ENCODE results near the gene LRRC1.

The LRRC1 gene

DNA sequence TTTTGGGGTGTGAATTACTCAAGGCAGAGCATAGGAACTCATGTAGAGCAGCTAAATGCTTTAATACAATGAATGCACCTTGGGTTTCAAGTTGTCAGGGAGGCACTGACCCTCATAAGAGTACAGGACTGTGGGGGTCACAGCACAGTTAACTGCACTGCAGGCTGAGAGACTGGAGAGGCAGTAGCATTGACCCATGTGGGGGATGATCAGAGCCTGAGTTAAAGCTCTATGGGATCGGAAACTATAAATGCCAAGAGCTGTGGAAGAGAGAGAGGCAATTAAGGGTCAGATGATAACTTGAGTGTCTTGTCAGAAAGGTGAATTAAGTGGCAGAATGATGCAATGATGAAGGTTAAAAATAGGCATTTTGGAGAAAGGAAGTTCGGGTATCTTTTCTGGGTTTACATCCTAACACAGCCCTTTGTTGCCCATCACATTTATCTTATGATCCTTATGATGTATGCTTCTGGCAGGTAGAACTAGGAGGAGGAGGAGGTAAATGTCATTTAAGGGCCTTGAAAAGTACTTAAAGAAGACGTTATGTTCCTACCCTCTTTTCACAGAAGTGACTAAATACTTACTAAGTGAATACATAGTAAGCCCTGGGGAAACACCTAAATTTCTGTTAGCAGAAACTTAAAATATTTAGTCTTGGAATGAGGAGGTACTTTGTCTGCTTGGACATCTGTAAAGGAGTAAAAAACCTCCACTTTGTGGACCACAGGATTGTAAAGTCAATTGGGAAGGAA, 24.2 kb downstream of the LRRC1 start:
- DNase-seq: no peak

GRCh38 chr6:53822401-53823125, 27.8 kb downstream of the LRRC1 start:
- no peak for DNase-seq

DNA sequence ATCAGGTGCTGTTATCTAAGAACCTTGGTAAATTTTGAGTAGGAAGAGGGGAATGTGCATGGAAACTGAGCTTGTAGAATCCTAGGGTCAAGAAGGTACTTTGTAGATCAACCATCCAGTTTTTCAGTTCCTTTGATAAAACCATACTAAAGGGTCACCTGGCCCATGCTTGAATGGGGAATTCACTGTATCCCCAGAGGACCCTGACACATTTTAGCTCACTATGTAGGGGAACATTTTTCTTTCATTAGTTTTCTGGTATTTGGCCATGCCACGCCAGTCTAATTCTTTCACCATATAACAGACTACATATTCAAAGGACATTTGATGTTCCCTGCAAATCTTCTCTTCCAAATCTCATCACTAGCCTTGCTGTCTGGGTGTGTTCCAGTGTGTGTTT, 29.9 kb downstream of the LRRC1 start:
- no peak for DNase-seq

DNA sequence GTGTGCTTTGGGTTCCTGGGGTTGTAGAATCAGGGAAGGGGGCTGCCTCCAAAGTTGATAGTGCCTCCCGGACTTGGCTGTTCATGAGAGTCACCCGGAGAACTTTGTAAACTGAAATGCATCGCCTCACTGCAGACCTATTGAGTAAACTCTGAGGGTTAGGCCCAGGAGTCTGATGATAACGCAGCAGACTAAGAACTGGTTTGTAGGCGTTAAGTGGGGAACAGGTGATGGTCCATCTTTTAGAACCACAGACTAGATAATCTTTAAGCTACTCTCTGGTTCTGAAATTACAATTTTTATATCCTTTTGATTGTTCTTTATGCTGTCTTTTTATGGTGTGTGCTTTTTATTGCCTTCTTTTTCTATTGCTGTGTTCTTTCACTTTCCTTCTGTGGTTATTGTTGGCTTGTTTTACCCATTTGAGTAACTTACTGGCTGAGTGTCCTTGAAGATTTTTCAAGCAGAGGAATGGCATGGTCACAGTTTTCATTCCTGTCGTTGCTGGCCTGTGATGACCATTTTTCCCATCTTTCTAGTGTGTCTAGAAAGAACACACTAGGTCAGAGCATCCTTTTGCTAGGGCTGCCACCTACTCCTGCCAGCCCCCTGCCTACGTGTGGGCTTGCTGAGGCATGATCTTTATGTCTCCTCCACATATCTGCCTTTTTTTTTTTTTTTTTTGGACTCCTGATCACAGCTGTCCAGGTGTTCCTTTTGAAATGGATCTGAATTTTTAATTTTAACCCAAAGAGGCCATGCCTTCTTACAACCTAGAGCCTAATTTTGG, 30.9 kb downstream of the LRRC1 start:
- DNase-seq: no peak

DNA sequence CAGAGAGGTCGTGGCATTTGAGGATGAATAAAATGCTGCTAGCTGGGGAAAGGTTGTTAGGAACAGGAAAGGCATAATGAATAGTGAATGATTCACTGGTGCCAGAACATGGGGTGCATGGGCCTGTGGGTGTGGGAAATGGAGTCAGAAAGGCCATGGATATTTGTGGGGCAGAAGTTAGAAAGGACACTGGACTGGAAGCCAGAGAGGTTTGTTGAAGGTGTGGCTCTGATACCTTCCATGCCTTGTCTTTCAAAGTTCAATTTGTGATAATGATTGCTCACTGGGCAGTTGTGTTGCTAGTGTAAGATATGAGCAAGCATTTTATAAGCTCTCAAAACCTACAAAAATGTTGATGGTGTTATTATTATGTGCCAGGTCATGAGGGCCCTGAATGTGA, 32.7 kb downstream of the LRRC1 start:
- no peak for DNase-seq

GRCh38 chr6:53828215-53828614, 33.4 kb downstream of the LRRC1 start:
- no peak for DNase-seq

DNA sequence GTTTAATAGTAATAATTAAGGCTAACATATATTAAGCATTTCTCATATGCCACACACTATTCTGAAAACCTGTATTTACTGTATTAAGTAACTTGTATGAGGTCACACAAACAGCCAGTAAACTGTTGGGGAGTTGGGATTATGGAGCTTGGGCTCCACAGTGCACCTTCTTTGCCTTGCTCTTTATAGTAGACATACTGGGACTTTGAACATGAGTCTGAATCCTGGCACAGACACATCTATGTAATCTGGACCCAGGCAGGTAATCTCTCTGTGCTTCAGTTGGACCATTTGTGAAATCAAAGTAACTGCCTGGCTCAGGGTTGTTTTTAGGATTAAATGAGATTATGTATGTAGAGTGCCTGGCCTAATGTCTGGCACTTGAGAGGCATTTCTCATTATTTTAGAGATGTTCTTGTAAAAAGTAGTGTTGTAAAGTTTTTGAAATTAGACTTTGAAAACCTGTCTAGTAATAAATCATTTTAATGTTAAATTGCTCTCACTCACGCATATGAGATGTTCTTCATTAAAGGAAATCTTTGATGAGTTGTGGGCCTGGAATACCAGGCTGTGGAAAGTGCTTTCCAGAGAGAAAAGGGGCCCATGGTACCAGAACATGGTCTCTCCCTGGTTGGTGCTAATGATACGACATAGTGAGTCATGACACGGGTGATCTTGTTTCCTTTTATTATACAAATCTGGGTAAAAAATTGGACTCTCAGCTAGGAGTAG, 34.3 kb downstream of the LRRC1 start:
- DNase-seq: no peak

DNA sequence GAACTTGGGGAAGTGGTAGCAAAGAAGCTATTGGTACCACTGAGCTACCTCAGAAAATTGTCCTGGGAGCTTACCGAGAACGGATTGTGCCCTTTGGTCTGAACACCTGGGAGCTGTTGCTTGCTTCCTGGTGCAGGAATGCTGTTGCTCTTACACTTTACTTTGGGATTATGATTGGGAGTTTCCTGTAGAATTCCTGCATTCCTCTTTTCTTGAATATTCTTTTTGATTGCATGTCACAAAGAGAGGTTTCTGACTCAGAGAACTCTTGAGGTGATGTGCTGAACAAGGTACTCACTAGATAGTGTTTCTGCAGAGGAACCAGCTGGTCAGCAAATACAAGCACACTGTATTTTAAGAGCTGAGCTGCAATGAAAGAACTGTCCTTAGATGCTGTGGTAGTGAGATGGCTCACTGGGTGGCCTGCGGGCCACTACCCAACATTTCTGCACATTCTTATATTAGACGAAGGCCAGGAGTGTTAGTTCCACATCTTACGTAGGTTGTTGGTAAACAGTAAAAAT, 35.0 kb downstream of the LRRC1 start:
- no peak for DNase-seq

GRCh38 chr6:53830366-53830765, 35.6 kb downstream of the LRRC1 start:
- DNase-seq: no peak

GRCh38 chr6:53831081-53831869, 36.5 kb downstream of the LRRC1 start:
- no peak for DNase-seq

GRCh38 chr6:53831936-53832660, 37.3 kb downstream of the LRRC1 start:
- DNase-seq: no peak

GRCh38 chr6:53833155-53833554, 38.4 kb downstream of the LRRC1 start:
- no peak for DNase-seq

GRCh38 chr6:53834132-53834531, 39.3 kb downstream of the LRRC1 start:
- DNase-seq: no peak

- DNase-seq: no peak
Measured at GRCh38 chr6:53837865-53838769, 43.3 kb downstream of the LRRC1 start.

DNA sequence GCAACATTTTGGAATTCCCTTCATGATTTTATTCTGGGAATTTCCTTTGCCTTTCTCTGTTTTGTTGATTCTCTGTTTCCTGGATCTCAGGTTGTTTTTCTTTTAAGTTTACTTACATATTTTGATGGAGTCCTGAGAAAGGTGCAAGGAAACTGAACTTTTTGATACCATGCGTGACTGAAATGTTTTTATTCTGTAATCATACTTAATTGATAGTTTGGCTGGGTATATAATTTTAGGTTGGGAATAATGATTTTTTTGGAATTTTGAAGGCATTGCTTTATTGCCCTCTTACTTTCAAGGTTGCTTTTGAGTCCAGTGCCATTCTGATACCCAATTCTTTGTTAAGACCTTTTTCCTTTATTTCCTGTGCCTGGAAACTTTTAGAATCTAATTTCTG, 45.2 kb downstream of the LRRC1 start:
- DNase-seq: no peak

GRCh38 chr6:53845280-53846195, 50.7 kb downstream of the LRRC1 start:
- no peak for DNase-seq

GRCh38 chr6:53846250-53846649, 51.4 kb downstream of the LRRC1 start:
- no peak for DNase-seq

DNA sequence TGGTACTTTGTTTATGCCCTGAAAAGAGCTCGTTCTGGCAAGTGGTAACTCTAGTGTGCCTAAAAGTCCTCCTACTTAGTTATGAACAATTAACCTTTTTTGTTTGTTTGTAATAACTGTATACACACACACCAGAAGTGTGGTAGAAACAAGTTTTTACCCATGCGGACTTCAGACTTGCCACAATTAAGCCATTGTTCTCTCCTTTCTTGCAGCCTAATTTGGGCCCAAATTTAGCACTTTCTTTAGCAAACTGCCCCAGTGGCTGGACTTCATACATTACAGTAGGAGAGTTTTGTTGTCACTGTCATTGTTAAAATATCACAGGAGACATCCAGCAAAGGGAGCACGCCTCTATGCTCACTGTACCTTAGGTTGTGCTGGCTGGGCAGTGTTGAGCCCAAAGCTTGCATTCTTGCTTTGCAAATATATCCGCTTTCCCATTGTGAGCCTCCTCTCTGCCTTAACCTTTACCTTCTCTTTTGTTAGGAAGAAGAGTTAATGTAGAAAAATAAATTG, 53.0 kb downstream of the LRRC1 start:
- no peak for DNase-seq

GRCh38 chr6:53850527-53850926, 55.7 kb downstream of the LRRC1 start:
- no peak for DNase-seq

All from activated CD4-positive, CD25-positive, alpha-beta regulatory T cell (primary cell).